HCT116 (cell line): ENCODE data around the gene ERCC5. TPM values are rescaled to one million over a fixed set of nuclear protein-coding genes. Genes with fewer than 3 reads are reported as not detected.

Experiments
- ATAC-seq: fragments of 200-7000 bp; cut with Tn5 transposase; 2 replicates; pipeline ENCODE4 v1.9.1; 2020; ENCODE audit warnings: mild to moderate bottlenecking, moderate library complexity
- BruUV-seq: library from RNA; stranded (reverse); fragments of 400-500 nt; replicated peaks from 2 replicates; lab custom pipeline; 2021; lab: Mats Ljungman, UMichigan
- CTCF ChIA-PET: fragments of 300-600 bp; sonication (Branson Sonifier 250); formaldehyde crosslinking; loops from one replicate; lab custom pipeline; 2021; ENCODE audit warnings: antibody characterized with exemption; lab: Charles Lee
- POLR2A ChIA-PET: fragments of 300-600, 350-600 bp; sonication (Branson Sonifier 250); formaldehyde crosslinking; loops from one replicate; lab custom pipeline; 2021; ENCODE audit warnings: antibody characterized with exemption; lab: Charles Lee
- RAD21 ChIA-PET, 2 experiments: fragments of 300-600 bp; sonication (Branson Sonifier 250); formaldehyde crosslinking; loops; one replicate each; lab custom pipeline; 2023; ENCODE audit warnings: low total read pairs in 2 of 2; ENCODE audit not compliant: uncharacterized antibody in 2 of 2, unreplicated experiment in 2 of 2, low non-redundant PET in 1 of 2; lab: Charles Lee
- DNase-seq: peaks from one replicate; pipeline ENCODE4 v3.0.0-alpha.2; 2010; ENCODE audit warnings: low read depth, low spot score
- H2AFZ ChIP-seq: fragments of 200-600 bp; shearing (Covaris generic), sonication (generic); 2 replicates; pipeline ENCODE4 v1.6.1; 2017; ENCODE audit warnings: low read depth, mixed run types, mixed read lengths, antibody characterized with exemption, low read length; ENCODE audit not compliant: poor library complexity, severe bottlenecking
- H3K27ac ChIP-seq: 2 replicates; pipeline ENCODE4 v1.5.1; 2012; ENCODE audit warnings: low read depth, low read length
- H3K27me3 ChIP-seq: fragments of 200-600 bp; sonication (generic); 2 replicates; pipeline ENCODE4 v1.6.1; 2016; ENCODE audit warnings: mixed run types, low read length, mixed read lengths; ENCODE audit not compliant: insufficient read depth
- H3K36me3 ChIP-seq, 2 experiments: fragments of 200-500 bp in 1 of 2; fragments of 200-600 bp in 1 of 2; sonication (Bioruptor generic) in 1 of 2; sonication (generic) in 1 of 2; 2 replicates each; pipeline versions ENCODE4 v1.5.1 to v1.6.1; 2014 to 2016; ENCODE audit warnings: low read length in 2 of 2, inconsistent platforms in 1 of 2, mixed read lengths in 1 of 2, mixed run types in 1 of 2; ENCODE audit not compliant: insufficient read depth in 2 of 2, control insufficient read depth in 1 of 2
- H3K4me1 ChIP-seq, 2 experiments: fragments of 200-600 bp in 1 of 2; sonication (generic) in 1 of 2; 2 replicates each; pipeline versions ENCODE4 v1.5.1 to v1.6.1; 2012 to 2017; ENCODE audit warnings: low read length in 2 of 2, inconsistent platforms in 1 of 2, mild to moderate bottlenecking in 1 of 2, mixed read lengths in 1 of 2, mixed run types in 1 of 2, moderate library complexity in 1 of 2; ENCODE audit not compliant: insufficient read depth in 2 of 2, control insufficient read depth in 1 of 2
- H3K4me2 ChIP-seq: fragments of 200-600 bp; sonication (generic); 2 replicates; pipeline ENCODE4 v1.6.1; 2017; ENCODE audit warnings: mixed run types, low read length, mixed read lengths
- H3K4me3 ChIP-seq, 2 experiments: fragments of 200-600 bp in 1 of 2; sonication (generic) in 1 of 2; replicated peaks in 1 of 2; 2 replicates each; pipeline ENCODE4 v1.5.1; 2011 to 2016; ENCODE audit warnings: low read length in 2 of 2, control low read depth in 1 of 2, low read depth in 1 of 2, mild to moderate bottlenecking in 1 of 2, mixed read lengths in 1 of 2, mixed run types in 1 of 2
- H3K79me2 ChIP-seq: fragments of 200-600 bp; sonication (generic); 2 replicates; pipeline ENCODE4 v1.6.1; 2017; ENCODE audit warnings: mild to moderate bottlenecking, mixed run types, low read length, moderate library complexity, mixed read lengths; ENCODE audit not compliant: insufficient read depth
- H3K9ac ChIP-seq: fragments of 200-600 bp; sonication (generic); 2 replicates; pipeline ENCODE4 v1.6.1; 2016; ENCODE audit warnings: low read length, mixed read lengths
- H3K9me2 ChIP-seq: fragments of 200-600 bp; sonication (generic), shearing (Covaris generic); 2 replicates; pipeline ENCODE4 v1.6.1; 2017; ENCODE audit warnings: mixed run types, mild to moderate bottlenecking, moderate library complexity; ENCODE audit not compliant: insufficient read depth
- H3K9me3 ChIP-seq, 2 experiments: fragments of 200-500 bp in 1 of 2; fragments of 200-600 bp in 1 of 2; sonication (Bioruptor generic) in 1 of 2; sonication (generic) in 1 of 2; 2 replicates each; pipeline ENCODE4 v1.6.1; 2014 to 2017; ENCODE audit warnings: low read length in 2 of 2, mixed read lengths in 2 of 2, inconsistent platforms in 1 of 2, low read depth in 1 of 2, mild to moderate bottlenecking in 1 of 2, mixed run types in 1 of 2, moderate library complexity in 1 of 2; ENCODE audit not compliant: control insufficient read depth in 1 of 2, insufficient read depth in 1 of 2
- H4K20me1 ChIP-seq: fragments of 200-600 bp; sonication (generic), shearing (Covaris generic); 2 replicates; pipeline ENCODE4 v1.6.1; 2017; ENCODE audit warnings: mixed run types, mild to moderate bottlenecking, moderate library complexity; ENCODE audit not compliant: insufficient read depth
- CEBPB ChIP-seq: IDR thresholded peaks from 2 replicates; pipeline ENCODE4 v1.6.1; 2012; ENCODE audit warnings: low read depth
- EGR1 ChIP-seq: IDR thresholded peaks from 2 replicates; pipeline ENCODE4 v1.6.1; 2012; ENCODE audit warnings: low read depth
- ELF1 ChIP-seq: IDR thresholded peaks from 2 replicates; pipeline ENCODE4 v1.6.1; 2012; ENCODE audit warnings: low read depth, borderline replicate concordance
- FOSL1 ChIP-seq: IDR thresholded peaks from 2 replicates; pipeline ENCODE4 v1.6.1; 2012; ENCODE audit warnings: low read depth
- RAD21 ChIP-seq: IDR thresholded peaks from 2 replicates; pipeline ENCODE4 v1.6.1; 2012; ENCODE audit warnings: low read depth, mild to moderate bottlenecking
- SP1 ChIP-seq: IDR thresholded peaks from 2 replicates; pipeline ENCODE4 v1.6.1; 2012; ENCODE audit warnings: low read depth
- TCF7L2 ChIP-seq: IDR thresholded peaks from 2 replicates; pipeline ENCODE4 v1.7.0; 2011; ENCODE audit warnings: borderline replicate concordance, inconsistent platforms; ENCODE audit not compliant: insufficient read depth, insufficient read length; ENCODE audit errors: extremely low read depth
- YY1 ChIP-seq: IDR thresholded peaks from 2 replicates; pipeline ENCODE4 v1.6.1; 2011; ENCODE audit warnings: low read length, low read depth, moderate library complexity, mild to moderate bottlenecking; ENCODE audit not compliant: insufficient replicate concordance; ENCODE audit errors: extremely low read depth
- ZBTB33 ChIP-seq: IDR thresholded peaks from 2 replicates; pipeline ENCODE4 v1.6.1; 2011; ENCODE audit warnings: mild to moderate bottlenecking, low read length, moderate library complexity; ENCODE audit not compliant: insufficient replicate concordance; ENCODE audit errors: extremely low read depth
- ZFX ChIP-seq: fragments of 450-650 bp; IDR thresholded peaks from 2 replicates; pipeline ENCODE4 v1.6.1; 2017
- ZNF274 ChIP-seq: fragments of 200-500 bp; sonication (Bioruptor generic); IDR thresholded peaks from 2 replicates; pipeline ENCODE4 v1.6.1; 2014; ENCODE audit warnings: mild to moderate bottlenecking, low read depth, low read length, inconsistent platforms
- intact Hi-C: fragments of 100-400 bp; cut with micrococcal nuclease; formaldehyde crosslinking; loops from 2 replicates; pipeline ENCODE4 v1.10.0; 2022
- total RNA-seq: library from RNA; stranded (reverse); gene quantifications from one replicate; pipeline ENCODE4 v1.2.1, GENCODE V29; 2021; ENCODE audit not compliant: unreplicated experiment

ERCC5 gene
- total RNA-seq, 1 experiment from 2014 or later: 25.6 TPM

GRCh38 chr13:102879793-102880499 is 34.1 kb downstream of the ERCC5 start:
- no peaks in the 10 kb centered on the region for H3K4me1 ChIP-seq
- H3K9ac ChIP-seq: no peak overlapping the region
- no peaks in the 10 kb centered on the region for H4K20me1 ChIP-seq
- no peak overlapping the region for H3K4me2 ChIP-seq
- ChIA-PET CTCF (interaction anchor here (1.3 kb wide), 1 partner anchor 9 kb away, joined by 5 read pairs; no protein-coding TSS in a partner anchor), RAD21 (no interaction called here), POLR2A (no interaction called here)
- no peak overlapping the region for H3K27ac ChIP-seq
- H3K79me2 ChIP-seq: no peaks in the 10 kb centered on the region
- no peak overlapping the region for H3K4me3 ChIP-seq
- H3K36me3 ChIP-seq: peaks cover 0 to 12% of the 10 kb centered on the region in 2 experiments; a peak in 2 of 4 replicates
- H3K9me3 ChIP-seq: no peaks in the 10 kb centered on the region
- intact Hi-C loops: no loop called here
- no peaks in the 10 kb centered on the region for H3K27me3 ChIP-seq
- ATAC-seq: no peak
- no peak overlapping the region for H2AFZ ChIP-seq
- no peak for DNase-seq
- TF ChIP-seq FOSL1 (no peak), SP1 (no peak), ZFX (no peak), TCF7L2 (no peak), ELF1 (no peak), YY1 (no peak), ZNF274 (no peak), ZBTB33 (no peak), EGR1 (no peak), CEBPB (no peak), RAD21 (no peak)
- H3K9me2 ChIP-seq: no peaks in the 10 kb centered on the region
- BruUV-seq: no TSS peak
